ENCODE measurements around the gene FRMD4A.

GRCh38 chr10:13711291-13711690 is 619.4 kb downstream of the FRMD4A start:
- TF ChIP-seq CTCF (IDR thresholded peaks at IDR 0.05; ENCODE audit: poor library complexity) (no peak), EZH2 (IDR thresholded peaks at IDR 0.05; ENCODE audit: borderline replicate concordance) (no peak)

All from hepatocyte (in vitro differentiated cells).